ENCODE measurements around the gene VCY1B. TPM values are rescaled to one million over a fixed set of nuclear protein-coding genes. Genes with fewer than 3 reads are reported as not detected.

The VCY1B gene
- not detected in 2 replicates for total RNA-seq

GRCh38 chrY:14055927-14056326, at the start of gene VCY1B:
TSS of gene VCY1B (plus strand) at chrY:14056227. CDS start at chrY:14056290, 63 bp downstream.

Other genes with a start within 250 kb of the VCY1B start
- gene VCY, start 69.8 kb upstream of the VCY1B start, total RNA-seq, result not detected in 2 replicates